DND-41 (cell line): ENCODE data around the gene GOLGA1.
"Not testable (repeated sequence)": the region's sequence is repeated elsewhere in the genome, so short reads cannot be mapped to it uniquely, and the experiment has no call there.

ENCODE experiments used
- ATAC-seq: fragments of 200-7000 bp; cut with Tn5 transposase; 3 replicates; pipeline ENCODE4 v1.9.1; 2021; ENCODE audit warnings: low read depth; ENCODE audit not compliant: insufficient read depth
- DNase-seq: peaks from one replicate; pipeline ENCODE4 v3.0.0-alpha.2; 2020
- H2AFZ ChIP-seq: 2 replicates; pipeline ENCODE4 v1.6.0; 2012; ENCODE audit warnings: low read depth, low read length
- H3K27ac ChIP-seq: 2 replicates; pipeline ENCODE4 v1.5.1; 2012; ENCODE audit warnings: low read length, inconsistent platforms
- H3K27me3 ChIP-seq: fragments of 200-600 bp; sonication (generic); 2 replicates; pipeline ENCODE4 v1.6.0; 2012; ENCODE audit warnings: low read length, mild to moderate bottlenecking, inconsistent platforms; ENCODE audit not compliant: insufficient read depth, poor library complexity
- H3K36me3 ChIP-seq: 2 replicates; pipeline ENCODE4 v1.5.1; 2012; ENCODE audit warnings: low read length, inconsistent platforms; ENCODE audit not compliant: insufficient read depth
- H3K4me1 ChIP-seq: 2 replicates; pipeline ENCODE4 v1.5.1; 2012; ENCODE audit warnings: mild to moderate bottlenecking, low read length; ENCODE audit not compliant: insufficient read depth
- H3K4me2 ChIP-seq: 2 replicates; pipeline ENCODE4 v1.6.0; 2012; ENCODE audit warnings: mild to moderate bottlenecking, moderate library complexity, low read length, inconsistent platforms; ENCODE audit not compliant: insufficient read depth
- H3K4me3 ChIP-seq, 2 experiments: fragments of 200-600 bp in 1 of 2; shearing (Covaris generic) in 1 of 2; 2 replicates each; pipeline ENCODE4 v1.5.1; 2012 to 2016; ENCODE audit warnings: inconsistent platforms in 2 of 2, low read length in 2 of 2, mild to moderate bottlenecking in 2 of 2, low read depth in 1 of 2, moderate library complexity in 1 of 2
- H3K79me2 ChIP-seq: 2 replicates; pipeline ENCODE4 v1.6.0; 2012; ENCODE audit warnings: low read length, inconsistent platforms; ENCODE audit not compliant: insufficient read depth
- H3K9ac ChIP-seq: 2 replicates; pipeline ENCODE4 v1.6.0; 2012; ENCODE audit warnings: low read depth, mild to moderate bottlenecking, inconsistent platforms, low read length, moderate library complexity
- H3K9me3 ChIP-seq: 2 replicates; pipeline ENCODE4 v1.5.1; 2012; ENCODE audit warnings: low read length, moderate library complexity, mild to moderate bottlenecking, inconsistent platforms; ENCODE audit not compliant: insufficient read depth, severe bottlenecking
- H4K20me1 ChIP-seq: 2 replicates; pipeline ENCODE4 v1.6.0; 2012; ENCODE audit warnings: low read length; ENCODE audit not compliant: insufficient read depth
- EZH2 ChIP-seq: IDR thresholded peaks from 3 replicates; pipeline ENCODE4 v1.6.1; 2012; ENCODE audit warnings: borderline replicate concordance, low read depth, mild to moderate bottlenecking, moderate library complexity, low read length, inconsistent platforms; ENCODE audit not compliant: severe bottlenecking
- TF ChIP-seq, protein P1 (sequence below): IDR thresholded peaks from 2 replicates; pipeline ENCODE4 v1.5.1; 2012; ENCODE audit warnings: borderline replicate concordance, low read length, moderate library complexity, mild to moderate bottlenecking; ENCODE audit not compliant: poor library complexity, severe bottlenecking; ENCODE audit errors: extremely low read depth

Gene GOLGA1

DNA sequence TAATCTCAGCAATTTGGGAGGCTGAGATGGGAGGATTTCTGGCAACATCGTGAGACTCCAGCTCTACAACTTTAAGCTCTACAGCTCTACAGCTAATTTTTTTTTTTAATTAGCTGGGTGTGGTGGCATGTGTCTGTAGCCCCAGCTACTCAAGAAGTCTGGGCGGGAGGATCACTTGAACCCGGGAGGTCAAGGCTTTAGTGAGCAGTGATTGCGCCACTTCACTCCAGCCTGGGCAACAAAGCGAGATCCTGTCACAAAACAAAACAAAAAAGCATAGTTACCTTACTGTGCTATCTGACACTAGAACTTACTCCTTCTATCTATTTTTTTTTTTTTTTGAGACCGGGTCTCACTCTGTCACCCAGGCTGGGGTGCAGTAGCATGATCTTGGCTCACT is 93.9 kb downstream of the GOLGA1 start:
- Histone ChIP-seq H3K27ac (no peak overlapping the region), H3K36me3 (no peaks in the 10 kb centered on the region), H2AFZ (no peak overlapping the region), H3K9me3 (no peaks in the 10 kb centered on the region), H3K4me2 (no peak overlapping the region), H3K27me3 (no peaks in the 10 kb centered on the region), H4K20me1 (no peaks in the 10 kb centered on the region), H3K4me1 (peaks cover 1% of the 10 kb centered on the region), H3K79me2 (no peaks in the 10 kb centered on the region), H3K4me3 (no peak overlapping the region), H3K9ac (no peak overlapping the region)
- TF ChIP-seq, protein P1, sequence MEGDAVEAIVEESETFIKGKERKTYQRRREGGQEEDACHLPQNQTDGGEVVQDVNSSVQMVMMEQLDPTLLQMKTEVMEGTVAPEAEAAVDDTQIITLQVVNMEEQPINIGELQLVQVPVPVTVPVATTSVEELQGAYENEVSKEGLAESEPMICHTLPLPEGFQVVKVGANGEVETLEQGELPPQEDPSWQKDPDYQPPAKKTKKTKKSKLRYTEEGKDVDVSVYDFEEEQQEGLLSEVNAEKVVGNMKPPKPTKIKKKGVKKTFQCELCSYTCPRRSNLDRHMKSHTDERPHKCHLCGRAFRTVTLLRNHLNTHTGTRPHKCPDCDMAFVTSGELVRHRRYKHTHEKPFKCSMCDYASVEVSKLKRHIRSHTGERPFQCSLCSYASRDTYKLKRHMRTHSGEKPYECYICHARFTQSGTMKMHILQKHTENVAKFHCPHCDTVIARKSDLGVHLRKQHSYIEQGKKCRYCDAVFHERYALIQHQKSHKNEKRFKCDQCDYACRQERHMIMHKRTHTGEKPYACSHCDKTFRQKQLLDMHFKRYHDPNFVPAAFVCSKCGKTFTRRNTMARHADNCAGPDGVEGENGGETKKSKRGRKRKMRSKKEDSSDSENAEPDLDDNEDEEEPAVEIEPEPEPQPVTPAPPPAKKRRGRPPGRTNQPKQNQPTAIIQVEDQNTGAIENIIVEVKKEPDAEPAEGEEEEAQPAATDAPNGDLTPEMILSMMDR, result no peak
- no peak for TF ChIP-seq EZH2
- DNase-seq (no peak), ATAC-seq (no peak)

DNA sequence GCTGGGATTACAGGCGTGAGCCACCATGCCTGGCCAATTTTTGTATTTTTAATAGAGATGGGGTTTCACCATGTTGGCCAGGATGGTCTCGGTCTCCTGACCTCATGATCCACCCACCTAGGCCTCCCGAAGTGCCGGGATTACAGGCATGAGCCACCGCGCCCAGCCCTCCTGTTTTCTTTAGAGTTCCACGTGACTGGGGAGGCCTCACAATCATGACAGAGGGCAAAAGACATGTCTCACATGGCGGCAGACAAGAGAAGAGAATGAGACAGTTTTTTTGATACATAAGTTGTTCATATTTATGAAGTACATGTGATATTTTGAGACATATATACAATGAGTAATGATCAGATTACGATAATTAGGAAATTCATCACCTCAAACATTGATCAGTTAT is 94.4 kb downstream of the GOLGA1 start:
- DNase-seq, H3K79me2 ChIP-seq, H2AFZ ChIP-seq, ATAC-seq, H3K4me1 ChIP-seq, H3K4me2 ChIP-seq, H3K27me3 ChIP-seq, H3K9ac ChIP-seq, H3K4me3 ChIP-seq, H3K36me3 ChIP-seq, H3K27ac ChIP-seq, H4K20me1 ChIP-seq, H3K9me3 ChIP-seq: not testable (repeated sequence)

DNA sequence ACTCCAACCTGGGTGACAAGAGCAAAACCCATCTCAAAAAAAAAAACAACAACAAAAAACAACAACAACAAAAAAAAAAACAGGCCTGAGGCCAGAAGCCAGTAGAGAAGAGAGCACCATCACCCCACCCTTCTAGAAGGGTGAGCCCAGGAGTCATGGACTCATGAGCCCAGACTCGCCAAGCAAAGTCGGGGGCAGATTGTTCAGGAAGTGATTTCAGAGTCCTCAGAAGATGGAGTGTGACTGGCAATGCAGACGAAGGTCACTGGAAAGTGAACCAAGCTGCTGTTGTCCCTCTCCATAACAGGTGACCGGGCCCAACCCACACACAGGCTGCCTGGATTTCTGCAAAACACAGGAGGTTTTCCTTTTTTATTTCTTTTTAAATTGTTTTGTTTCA is 96.6 kb downstream of the GOLGA1 start:
- no peak for TF ChIP-seq EZH2
- TF ChIP-seq, protein P1, result no peak
- H3K9me3 ChIP-seq, result no peaks in the 10 kb centered on the region
- no peak overlapping the region for H3K4me3 ChIP-seq
- H3K4me2 ChIP-seq, result no peak overlapping the region
- H3K4me1 ChIP-seq, result no peaks in the 10 kb centered on the region
- H3K27ac ChIP-seq, result no peak overlapping the region
- no peak overlapping the region for H2AFZ ChIP-seq
- H4K20me1 ChIP-seq, result no peaks in the 10 kb centered on the region
- H3K9ac ChIP-seq, result no peak overlapping the region
- no peaks in the 10 kb centered on the region for H3K36me3 ChIP-seq
- no peak for DNase-seq
- no peaks in the 10 kb centered on the region for H3K27me3 ChIP-seq
- no peak for ATAC-seq
- no peaks in the 10 kb centered on the region for H3K79me2 ChIP-seq

DNA sequence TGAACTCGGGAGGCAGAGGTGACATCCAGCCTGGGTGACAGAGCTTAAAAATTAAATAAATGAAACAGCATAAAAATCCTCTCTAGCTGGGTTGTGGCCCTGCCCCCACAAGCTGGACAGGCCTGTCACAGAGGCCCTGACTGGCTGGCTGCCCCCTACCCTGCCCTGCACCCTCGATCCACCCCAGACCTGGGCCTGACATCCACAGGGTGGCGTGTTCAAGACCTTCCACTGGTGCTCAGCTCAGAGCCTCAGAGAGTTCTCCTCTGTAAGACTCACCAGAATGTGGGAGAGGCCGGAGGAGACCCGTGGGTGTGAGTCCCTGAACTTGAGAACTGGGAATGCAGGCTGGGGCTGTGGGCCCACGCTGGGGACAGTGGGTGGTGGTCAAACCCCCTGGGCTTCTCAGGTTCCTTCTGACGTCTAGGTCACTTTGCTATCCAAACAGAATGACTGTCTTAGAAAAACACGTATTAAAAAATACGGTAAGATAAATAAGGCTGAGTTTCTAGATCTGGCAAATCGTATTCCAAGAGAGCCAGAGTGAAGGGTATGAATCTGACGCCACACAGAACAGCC is 97.3 kb downstream of the GOLGA1 start:
- ATAC-seq, result no peak
- H3K4me2 ChIP-seq, result no peak overlapping the region
- no peaks in the 10 kb centered on the region for H3K4me1 ChIP-seq
- no peaks in the 10 kb centered on the region for H3K27me3 ChIP-seq
- H3K79me2 ChIP-seq, result no peaks in the 10 kb centered on the region
- no peak for DNase-seq
- no peak overlapping the region for H3K4me3 ChIP-seq
- H2AFZ ChIP-seq, result no peak overlapping the region
- H4K20me1 ChIP-seq, result no peaks in the 10 kb centered on the region
- no peak overlapping the region for H3K27ac ChIP-seq
- no peaks in the 10 kb centered on the region for H3K36me3 ChIP-seq
- no peaks in the 10 kb centered on the region for H3K9me3 ChIP-seq
- no peak overlapping the region for H3K9ac ChIP-seq
- TF ChIP-seq EZH2, result no peak
- TF ChIP-seq, protein P1, result no peak
